OCI-LY7 (cell line): Measurements from ENCODE around the gene NHLRC2. TPM values are rescaled to one million over a fixed set of nuclear protein-coding genes. Genes with fewer than 3 reads are reported as not detected.

Experiments
- BruUV-seq: library from RNA; stranded (reverse); fragments of 400-500 nt; replicated peaks from 2 replicates; lab custom pipeline; 2021; lab: Mats Ljungman, UMichigan
- CTCF ChIA-PET: fragments of 300-600 bp; sonication (Branson Sonifier 250); formaldehyde crosslinking; loops from one replicate; lab custom pipeline; 2022; ENCODE audit warnings: antibody characterized with exemption; ENCODE audit not compliant: unreplicated experiment; lab: Charles Lee
- POLR2A ChIA-PET: fragments of 300-600 bp; sonication (Branson Sonifier 250); formaldehyde crosslinking; loops from one replicate; lab custom pipeline; 2022; ENCODE audit warnings: antibody characterized with exemption; lab: Charles Lee
- DNase-seq: peaks from one replicate; pipeline ENCODE4 v3.0.0-alpha.2; 2015; ENCODE audit warnings: low spot score
- H2AFZ ChIP-seq: fragments of 200-600 bp; sonication (generic), shearing (Covaris generic); 2 replicates; pipeline ENCODE4 v1.6.1; 2014; ENCODE audit warnings: mild to moderate bottlenecking, antibody characterized with exemption, low read length, moderate library complexity
- H3K27ac ChIP-seq: fragments of 200-600 bp; sonication (generic); 2 replicates; pipeline ENCODE4 v1.5.1; 2014; ENCODE audit warnings: mixed run types, low read depth, mild to moderate bottlenecking, moderate library complexity, low read length, inconsistent platforms; ENCODE audit not compliant: poor library complexity, severe bottlenecking
- H3K36me3 ChIP-seq: fragments of 200-600 bp; sonication (generic); 2 replicates; pipeline ENCODE4 v1.6.1; 2014; ENCODE audit warnings: mild to moderate bottlenecking, antibody characterized with exemption, low read length, moderate library complexity, mixed read lengths; ENCODE audit not compliant: insufficient read depth
- H3K4me1 ChIP-seq: fragments of 200-600 bp; sonication (generic); 2 replicates; pipeline ENCODE4 v1.5.1; 2014; ENCODE audit warnings: mild to moderate bottlenecking, low read length; ENCODE audit not compliant: insufficient read depth, poor library complexity, severe bottlenecking
- H3K4me2 ChIP-seq: fragments of 200-600 bp; sonication (generic); 2 replicates; pipeline ENCODE4 v1.6.1; 2014; ENCODE audit warnings: mild to moderate bottlenecking, low read length
- H3K4me3 ChIP-seq: fragments of 200-600 bp; sonication (generic); 2 replicates; pipeline ENCODE4 v1.5.1; 2014; ENCODE audit warnings: mild to moderate bottlenecking, low read depth, low read length; ENCODE audit not compliant: poor library complexity, severe bottlenecking
- H3K79me2 ChIP-seq: fragments of 200-600 bp; sonication (generic); 2 replicates; pipeline ENCODE4 v1.6.1; 2016; ENCODE audit warnings: low read depth, mild to moderate bottlenecking, low read length, moderate library complexity, mixed read lengths; ENCODE audit not compliant: insufficient read depth
- H3K9me2 ChIP-seq: fragments of 200-600 bp; sonication (generic); 2 replicates; pipeline ENCODE4 v1.6.1; 2016; ENCODE audit warnings: mild to moderate bottlenecking, low read length, mixed read lengths; ENCODE audit not compliant: insufficient read depth
- H3K9me3 ChIP-seq: fragments of 200-600 bp; sonication (generic); 2 replicates; pipeline ENCODE4 v1.6.1; 2014; ENCODE audit warnings: mild to moderate bottlenecking, mixed run types, low read length, mixed read lengths
- H4K20me1 ChIP-seq: fragments of 200-600 bp; sonication (generic); 2 replicates; pipeline ENCODE4 v1.6.1; 2014; ENCODE audit warnings: mild to moderate bottlenecking, antibody characterized with exemption, low read length, moderate library complexity, mixed read lengths; ENCODE audit not compliant: insufficient read depth
- CTCF ChIP-seq: fragments of 200-600 bp; sonication (generic); conservative IDR thresholded peaks from 2 replicates; pipeline ENCODE4 v1.5.1; 2014; ENCODE audit warnings: mild to moderate bottlenecking, antibody characterized with exemption, low read length, moderate library complexity, mixed read lengths
- EZH2phosphoT487 ChIP-seq: fragments of 200-600 bp; sonication (generic); IDR thresholded peaks from 2 replicates; pipeline ENCODE4 v1.6.1; 2018; ENCODE audit warnings: low read depth, borderline replicate concordance, mild to moderate bottlenecking, mixed run types, antibody characterized with exemption, low read length, moderate library complexity, mixed read lengths
- intact Hi-C: fragments of 100-400 bp; cut with micrococcal nuclease; formaldehyde crosslinking; loops from one replicate; pipeline ENCODE4 v1.10.0; 2022; ENCODE audit not compliant: unreplicated experiment
- total RNA-seq, 2 experiments: library from RNA; depleted of rRNA in 1 of 2; stranded (reverse); fragments of >200 nt in 1 of 2; shearing (Covaris generic) in 1 of 2; gene quantifications; 2 replicates each; pipeline ENCODE4 v1.2.3, GENCODE V29; 2014 to 2022

The NHLRC2 gene
- total RNA-seq, 2 experiments from 2014 or later, result 28.6 to 44.5 TPM

- no peak for TF ChIP-seq CTCF
- intact Hi-C loops, result no loop called here
- Histone ChIP-seq H3K9me2 (no peaks in the 10 kb centered on the region), H3K4me3 (no peak overlapping the region), H2AFZ (no peak overlapping the region), H3K27ac (no peak overlapping the region), H3K36me3 (peaks cover 7% of the 10 kb centered on the region; the same call in 1 of the 2 replicates), H3K4me2 (no peak overlapping the region), H3K79me2 (no peaks in the 10 kb centered on the region), H3K4me1 (no peaks in the 10 kb centered on the region), H3K9me3 (no peaks in the 10 kb centered on the region), H4K20me1 (no peaks in the 10 kb centered on the region)
- POLR2A ChIA-PET, result interaction anchor here (0.6 to 1.3 kb wide), 3 partner anchors 8 to 358 kb away, joined by 3 to 5 read pairs (median 3); no protein-coding TSS in a partner anchor
- CTCF ChIA-PET, result no interaction called here
- DNase-seq, result no peak
- BruUV-seq, result no TSS peak
Observed at GRCh38 chr10:113914956-113915355, 60.5 kb downstream of the NHLRC2 start.

GRCh38 chr10:113915540-113915939 is 61.1 kb downstream of the NHLRC2 start:
- TF ChIP-seq EZH2phosphoT487 (no peak), CTCF (no peak)
- H3K9me3 ChIP-seq, result no peaks in the 10 kb centered on the region
- DNase-seq, result no peak
- intact Hi-C loops, result no loop called here
- H2AFZ ChIP-seq, result no peak overlapping the region
- no TSS peak for BruUV-seq
- no peak overlapping the region for H3K27ac ChIP-seq
- CTCF ChIA-PET, result no interaction called here
- H3K4me3 ChIP-seq, result no peak overlapping the region
- H4K20me1 ChIP-seq, result no peaks in the 10 kb centered on the region
- H3K9me2 ChIP-seq, result no peaks in the 10 kb centered on the region
- POLR2A ChIA-PET, result interaction anchor here (0.6 to 1.3 kb wide), 4 partner anchors 9 to 359 kb away, joined by 3 to 7 read pairs (median 3); no protein-coding TSS in a partner anchor
- H3K36me3 ChIP-seq, result peaks cover 3% of the 10 kb centered on the region; the same call in 1 of the 2 replicates
- no peaks in the 10 kb centered on the region for H3K4me1 ChIP-seq
- H3K4me2 ChIP-seq, result no peak overlapping the region
- H3K79me2 ChIP-seq, result no peaks in the 10 kb centered on the region

- H3K4me2 ChIP-seq, result no peak overlapping the region
- TF ChIP-seq CTCF (no peak), EZH2phosphoT487 (no peak)
- no peaks in the 10 kb centered on the region for H3K79me2 ChIP-seq
- H3K4me3 ChIP-seq, result no peak overlapping the region
- intact Hi-C loops, result no loop called here
- H3K4me1 ChIP-seq, result no peaks in the 10 kb centered on the region
- H2AFZ ChIP-seq, result no peak overlapping the region
- ChIA-PET POLR2A (interaction anchor here (1.1 to 1.3 kb wide), 3 partner anchors 10 to 22 kb away, joined by 3 to 7 read pairs (median 3); no protein-coding TSS in a partner anchor), CTCF (no interaction called here)
- no peaks in the 10 kb centered on the region for H3K9me2 ChIP-seq
- H3K27ac ChIP-seq, result no peak overlapping the region
- H3K36me3 ChIP-seq, result peaks cover 3% of the 10 kb centered on the region; the same call in 1 of the 2 replicates
- H3K9me3 ChIP-seq, result no peaks in the 10 kb centered on the region
- no peaks in the 10 kb centered on the region for H4K20me1 ChIP-seq
- no TSS peak for BruUV-seq
- no peak for DNase-seq
Observed at GRCh38 chr10:113916053-113916452, 61.6 kb downstream of the NHLRC2 start.
